Duodenal mucosa (tissue), 2 donors: ENCODE results near the gene SUGCT.
"Not testable (repeated sequence)": the region's sequence is repeated elsewhere in the genome, so short reads cannot be mapped to it uniquely, and the experiment has no call there.

ENCODE experiments used
- H3K27ac ChIP-seq: one replicate; pipeline ENCODE4 v1.7.0; 2013; ENCODE audit warnings: low read depth, low read length
- H3K27me3 ChIP-seq, 2 donors: one replicate each; pipeline ENCODE4 v1.7.0; 2013; ENCODE audit warnings: low read length in 2 of 2, control low read depth in 1 of 2; ENCODE audit not compliant: insufficient read depth in 2 of 2, control insufficient read depth in 1 of 2
- H3K36me3 ChIP-seq, 2 donors: one replicate each; pipeline ENCODE4 v1.7.0; 2013; ENCODE audit warnings: low read length in 2 of 2, control low read depth in 1 of 2; ENCODE audit not compliant: insufficient read depth in 2 of 2, control insufficient read depth in 1 of 2
- H3K4me1 ChIP-seq, 2 donors: one replicate each; pipeline ENCODE4 v1.7.0; 2013; ENCODE audit warnings: low read length in 2 of 2, control low read depth in 1 of 2; ENCODE audit not compliant: insufficient read depth in 2 of 2, control insufficient read depth in 1 of 2
- H3K4me3 ChIP-seq, 2 donors: one replicate each; pipeline ENCODE4 v1.7.0; 2013; ENCODE audit warnings: low read length in 2 of 2, low read depth in 1 of 2
- H3K9ac ChIP-seq, 2 donors: one replicate each; pipeline ENCODE4 v1.7.0; 2013; ENCODE audit warnings: low read length in 2 of 2, low read depth in 1 of 2
- H3K9me3 ChIP-seq, 2 donors: one replicate each; pipeline ENCODE4 v1.7.0; 2013; ENCODE audit warnings: low read length in 2 of 2, control low read depth in 1 of 2; ENCODE audit not compliant: control insufficient read depth in 1 of 2

SUGCT gene

DNA sequence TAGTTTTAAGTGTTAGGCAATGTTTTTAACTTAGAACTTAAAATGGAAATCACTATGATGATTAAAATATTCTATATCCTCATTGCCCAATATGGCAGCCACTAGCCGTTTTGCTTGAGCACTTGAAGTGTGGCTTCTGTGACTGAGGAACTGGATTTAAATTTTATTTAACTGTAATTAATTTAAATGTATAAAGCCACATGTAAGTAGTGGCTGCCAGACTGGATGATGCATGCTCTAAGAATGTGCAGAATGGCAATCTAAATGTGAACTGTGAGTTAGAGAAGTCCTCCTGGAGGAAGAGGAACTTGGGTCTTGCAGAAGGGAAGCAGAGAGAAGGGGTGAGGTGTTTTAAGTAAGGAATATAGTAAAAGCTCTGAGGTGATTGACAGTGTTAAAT is 451.4 kb downstream of the SUGCT start:
- H3K27me3 ChIP-seq = no peaks in the 10 kb centered on the region
- no peaks in the 10 kb centered on the region for H3K4me1 ChIP-seq
- no peak overlapping the region for H3K27ac ChIP-seq
- H3K4me3 ChIP-seq = no peak overlapping the region
- no peaks in the 10 kb centered on the region for H3K36me3 ChIP-seq
- H3K9me3 ChIP-seq = peaks cover 0 to 12% of the 10 kb centered on the region in 2 donors
- H3K9ac ChIP-seq = no peak overlapping the region

DNA sequence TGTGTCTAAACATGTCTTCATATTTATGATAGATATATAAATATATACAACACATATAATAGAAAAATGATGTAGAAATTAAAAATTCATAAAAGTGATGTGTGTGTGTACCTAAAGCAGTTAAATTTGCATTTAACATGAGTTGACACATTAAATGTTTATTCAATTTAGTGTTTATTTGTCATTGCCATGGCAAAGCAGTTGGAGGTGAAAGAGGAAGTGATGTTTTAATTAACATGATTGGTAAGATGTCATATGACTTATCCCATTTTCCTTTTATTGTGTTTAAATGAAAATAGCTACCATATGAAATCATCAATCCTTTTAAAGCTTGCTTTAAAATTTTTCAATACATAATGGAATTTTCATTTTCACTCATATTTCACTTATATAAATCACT is 452.6 kb downstream of the SUGCT start:
- H3K27me3 ChIP-seq = no peaks in the 10 kb centered on the region
- H3K9me3 ChIP-seq = peaks cover 0 to 12% of the 10 kb centered on the region in 2 donors
- no peaks in the 10 kb centered on the region for H3K36me3 ChIP-seq
- no peaks in the 10 kb centered on the region for H3K4me1 ChIP-seq
- no peak overlapping the region for H3K27ac ChIP-seq
- no peak overlapping the region for H3K9ac ChIP-seq
- no peak overlapping the region for H3K4me3 ChIP-seq

DNA sequence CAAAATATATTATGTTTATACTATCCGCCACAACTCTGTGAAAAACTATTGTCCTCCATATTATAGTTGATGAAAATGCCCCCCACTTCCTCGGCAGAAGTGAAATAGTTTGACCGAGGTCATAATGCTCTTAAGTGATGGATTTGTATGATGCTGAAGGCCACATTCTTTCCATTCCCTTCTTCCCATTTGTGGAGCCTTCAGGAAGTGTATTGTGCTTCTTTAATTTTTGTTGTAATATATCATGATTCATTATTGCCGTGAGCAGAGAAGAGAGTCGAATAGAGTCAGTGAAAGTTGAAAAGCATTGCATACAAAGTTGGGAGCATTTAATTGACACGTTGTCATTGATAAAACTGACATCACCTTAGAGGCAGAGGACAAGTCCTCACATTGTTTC is 460.3 kb downstream of the SUGCT start:
- Histone ChIP-seq H3K9me3 (peaks cover 0 to 8% of the 10 kb centered on the region in 2 donors), H3K27me3 (no peaks in the 10 kb centered on the region), H3K9ac (no peak overlapping the region), H3K4me1 (no peaks in the 10 kb centered on the region), H3K36me3 (no peaks in the 10 kb centered on the region), H3K4me3 (no peak overlapping the region), H3K27ac (no peak overlapping the region)

DNA sequence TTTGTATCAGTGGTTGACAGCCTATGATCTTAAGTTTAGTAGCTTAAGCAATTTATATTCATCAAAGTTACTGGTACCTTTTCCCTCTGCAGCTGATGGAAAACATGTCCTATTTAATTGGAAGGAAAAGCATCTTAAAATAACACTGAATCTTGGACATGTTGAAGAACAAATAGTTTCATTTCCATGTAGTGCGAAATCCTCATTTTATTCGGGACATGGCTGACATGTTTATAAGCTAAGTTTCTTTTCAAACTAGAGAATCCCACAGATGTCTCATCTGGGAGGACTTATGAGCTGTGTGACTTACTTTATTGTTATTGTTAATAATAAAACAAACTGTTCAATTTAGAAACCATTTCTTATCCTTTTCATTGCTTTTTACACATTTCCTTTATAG is 461.0 kb downstream of the SUGCT start:
- Histone ChIP-seq H3K4me3 (no peak overlapping the region), H3K9ac (no peak overlapping the region), H3K9me3 (peaks cover 0 to 3% of the 10 kb centered on the region in 2 donors), H3K27me3 (no peaks in the 10 kb centered on the region), H3K36me3 (no peaks in the 10 kb centered on the region), H3K27ac (no peak overlapping the region), H3K4me1 (no peaks in the 10 kb centered on the region)

DNA sequence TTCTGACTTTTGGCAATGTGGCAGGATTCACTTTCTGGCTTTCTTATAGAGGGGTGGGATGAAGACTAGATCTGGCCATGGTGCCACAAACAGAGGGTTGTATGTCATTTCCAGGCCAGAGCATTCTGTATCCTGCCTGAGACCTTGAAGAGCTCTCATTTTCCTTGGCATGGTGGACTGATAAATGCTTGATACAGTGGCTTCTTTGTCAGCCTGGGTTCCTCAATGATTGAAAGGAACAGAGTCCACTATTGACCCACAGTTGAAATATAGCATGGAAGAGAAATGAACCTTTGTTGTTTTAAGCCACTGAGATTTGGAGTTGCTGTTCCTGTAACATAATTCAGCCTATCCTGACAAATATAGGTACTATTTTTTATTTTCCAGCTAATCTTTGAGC is 462.7 kb downstream of the SUGCT start:
- Histone ChIP-seq H3K27me3 (no peaks in the 10 kb centered on the region), H3K27ac (no peak overlapping the region), H3K4me3 (no peak overlapping the region), H3K4me1 (no peaks in the 10 kb centered on the region), H3K36me3 (no peaks in the 10 kb centered on the region), H3K9me3 (no peaks in the 10 kb centered on the region), H3K9ac (no peak overlapping the region)

DNA sequence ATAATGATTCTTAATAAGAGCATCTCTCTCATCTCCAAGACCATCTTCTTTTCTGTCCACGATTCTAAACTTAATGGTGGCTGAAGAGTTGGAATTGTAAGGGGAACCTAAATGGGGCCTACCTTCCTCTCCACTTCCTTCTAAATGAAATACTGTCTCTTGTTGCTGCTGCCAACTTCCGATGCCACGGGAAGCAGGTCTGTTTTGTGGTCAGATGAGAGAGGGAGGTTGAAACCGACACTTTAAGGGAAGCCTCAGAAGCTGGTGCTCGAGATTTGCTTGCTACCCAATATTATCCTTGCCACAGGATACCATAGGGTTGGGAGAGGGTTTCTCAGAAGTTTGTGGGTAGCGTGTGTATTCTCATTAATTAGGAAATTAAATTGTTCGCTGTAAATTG is 464.1 kb downstream of the SUGCT start:
- Histone ChIP-seq H3K9ac (no peak overlapping the region), H3K36me3 (no peaks in the 10 kb centered on the region), H3K27ac (no peak overlapping the region), H3K4me1 (no peaks in the 10 kb centered on the region), H3K9me3 (no peaks in the 10 kb centered on the region), H3K27me3 (no peaks in the 10 kb centered on the region), H3K4me3 (no peak overlapping the region)

DNA sequence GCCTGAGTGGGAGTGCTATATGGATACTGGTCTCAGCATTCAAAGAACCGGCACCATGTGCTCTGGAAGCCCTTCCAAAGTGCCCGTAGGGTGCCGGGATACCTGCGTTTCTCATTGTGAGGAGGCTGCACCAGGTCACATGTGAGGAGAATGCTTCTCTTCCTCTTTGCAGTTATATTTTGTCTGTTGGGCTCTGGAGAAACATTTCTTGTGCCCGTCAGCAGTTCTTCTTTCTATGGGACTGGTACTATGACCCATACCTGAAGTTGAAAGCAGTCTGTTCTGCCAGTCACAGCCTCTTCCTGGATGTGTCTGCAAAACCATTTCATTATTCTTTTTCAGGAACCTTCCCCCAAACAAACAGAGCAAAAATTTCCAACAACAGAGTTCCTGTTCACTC is 465.0 kb downstream of the SUGCT start:
- no peak overlapping the region for H3K9ac ChIP-seq
- no peaks in the 10 kb centered on the region for H3K4me1 ChIP-seq
- no peaks in the 10 kb centered on the region for H3K36me3 ChIP-seq
- no peaks in the 10 kb centered on the region for H3K9me3 ChIP-seq
- no peak overlapping the region for H3K4me3 ChIP-seq
- no peak overlapping the region for H3K27ac ChIP-seq
- no peaks in the 10 kb centered on the region for H3K27me3 ChIP-seq

DNA sequence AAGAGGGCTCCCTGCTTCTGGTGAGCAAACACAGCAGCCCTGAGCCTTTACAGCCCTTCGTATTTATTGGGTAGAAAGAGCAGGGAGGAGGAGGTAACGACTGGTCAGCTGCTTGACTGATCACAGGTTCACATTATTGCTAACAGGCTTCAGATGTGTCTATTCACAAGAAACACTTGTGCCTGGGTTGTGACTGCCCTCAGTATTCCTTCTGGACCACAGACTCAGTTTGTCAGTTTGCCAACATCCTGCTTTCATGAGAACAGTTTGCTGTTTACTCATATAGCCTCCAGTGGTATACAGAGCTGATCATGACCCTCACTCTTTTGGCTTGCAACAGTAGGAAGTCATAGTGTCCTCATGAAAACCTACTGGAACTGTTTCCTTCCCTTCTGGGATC is 467.5 kb downstream of the SUGCT start:
- H3K9ac ChIP-seq, H3K4me3 ChIP-seq, H3K9me3 ChIP-seq, H3K27ac ChIP-seq, H3K36me3 ChIP-seq, H3K4me1 ChIP-seq, H3K27me3 ChIP-seq: not testable (repeated sequence)

DNA sequence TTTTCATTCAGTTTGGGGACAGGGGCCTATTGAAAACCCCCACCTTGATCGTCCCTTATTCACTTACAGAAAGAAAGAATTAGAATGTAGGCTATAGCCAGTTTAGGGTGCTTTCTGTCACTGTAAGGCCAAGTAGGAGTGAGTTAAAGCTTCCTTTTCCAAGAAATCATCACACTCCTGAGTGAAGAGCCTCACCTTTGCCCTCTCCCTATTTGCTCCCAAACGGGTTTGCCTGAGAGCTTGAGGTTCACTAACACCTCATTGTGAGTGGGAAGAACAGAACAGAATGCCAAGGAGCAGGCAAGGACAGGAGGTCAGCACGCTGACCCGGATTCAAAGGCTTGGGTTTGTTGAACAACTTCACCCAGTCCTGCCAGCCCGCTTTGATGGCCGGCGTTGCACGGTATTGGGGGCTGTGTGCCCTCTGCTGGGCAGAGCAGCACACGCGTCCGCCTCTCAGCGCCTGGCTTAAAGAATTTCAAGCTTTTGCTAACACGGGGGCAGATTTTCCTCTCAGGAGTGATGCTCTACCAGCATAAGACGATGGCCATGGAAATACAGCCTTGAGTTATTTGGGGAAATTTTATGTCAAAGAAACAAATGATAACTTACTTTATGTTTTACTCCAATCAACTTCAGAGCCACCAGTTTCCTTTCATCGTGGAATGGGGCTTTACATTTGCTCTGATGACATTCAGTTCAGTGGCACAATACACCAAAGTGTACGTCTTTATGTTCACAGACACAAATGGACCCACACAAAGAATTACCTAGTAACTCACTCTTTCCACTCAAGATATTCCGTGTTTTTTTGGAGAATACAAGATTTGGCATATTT is 470.0 kb downstream of the SUGCT start:
- no peaks in the 10 kb centered on the region for H3K9me3 ChIP-seq
- no peak overlapping the region for H3K4me3 ChIP-seq

DNA sequence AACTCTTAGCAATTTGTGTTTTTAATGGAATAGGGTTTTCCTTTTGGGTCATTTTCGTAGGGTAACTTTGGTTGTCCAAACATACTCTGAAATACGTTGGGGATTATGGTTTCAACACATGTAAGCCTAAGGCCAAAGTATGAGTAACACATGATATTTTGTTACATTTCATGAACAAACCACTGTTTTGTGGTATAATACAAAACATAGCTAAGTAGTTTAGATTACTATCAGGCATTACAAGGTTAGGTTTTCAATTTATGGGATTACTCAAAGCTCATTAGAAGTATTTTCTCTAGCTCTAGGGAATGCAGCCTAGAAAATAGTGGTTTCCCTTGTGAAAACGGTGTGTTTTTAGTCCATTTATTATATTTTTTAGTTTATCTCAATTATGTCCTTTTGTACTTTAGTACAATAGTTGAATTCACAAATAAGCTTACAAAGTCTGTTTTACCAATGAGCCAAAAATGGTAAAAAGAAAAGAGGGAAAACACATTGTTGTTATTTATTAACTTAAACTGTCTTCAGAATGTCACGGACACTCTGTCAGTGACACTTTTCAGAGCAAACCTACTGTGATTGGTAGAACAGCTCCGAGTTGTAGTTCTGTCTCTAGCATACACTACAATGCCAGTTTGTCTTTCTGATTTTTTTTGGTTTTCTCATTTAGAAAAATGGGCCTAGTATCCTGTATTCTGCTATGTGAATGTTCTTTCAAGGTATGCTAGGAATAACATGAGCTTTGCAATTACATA is 473.7 kb downstream of the SUGCT start:
- Histone ChIP-seq H3K4me3 (no peak overlapping the region), H3K36me3 (no peaks in the 10 kb centered on the region), H3K27ac (no peak overlapping the region), H3K9ac (no peak overlapping the region), H3K4me1 (no peaks in the 10 kb centered on the region), H3K27me3 (no peaks in the 10 kb centered on the region), H3K9me3 (no peaks in the 10 kb centered on the region)

More for the DNA sequence above, 470.0 kb downstream of the SUGCT start:
- no peaks in the 10 kb centered on the region for H3K4me1 ChIP-seq
- H3K9ac ChIP-seq = no peak overlapping the region
- no peaks in the 10 kb centered on the region for H3K27me3 ChIP-seq
- no peaks in the 10 kb centered on the region for H3K36me3 ChIP-seq
- no peak overlapping the region for H3K27ac ChIP-seq
